Mammary epithelial cell (primary cell): Measurements from ENCODE around the gene CD200R1L.

Experiments used
- EZH2 ChIP-seq: IDR thresholded peaks from 2 replicates; pipeline ENCODE4 v1.6.1; 2012; ENCODE audit warnings: low read length, inconsistent platforms, borderline replicate concordance
- TF ChIP-seq, protein P1 (sequence below), 2 donors: IDR thresholded peaks in 1 of 2; conservative IDR thresholded peaks in 1 of 2; 2 replicates each; pipeline ENCODE4 v1.5.1; 2011 to 2012; ENCODE audit warnings: inconsistent platforms in 2 of 2, low read length in 2 of 2, mild to moderate bottlenecking in 2 of 2, control low read depth in 1 of 2, low read depth in 1 of 2; ENCODE audit not compliant: insufficient read depth in 1 of 2; ENCODE audit errors: extremely low read depth in 1 of 2

DNA sequence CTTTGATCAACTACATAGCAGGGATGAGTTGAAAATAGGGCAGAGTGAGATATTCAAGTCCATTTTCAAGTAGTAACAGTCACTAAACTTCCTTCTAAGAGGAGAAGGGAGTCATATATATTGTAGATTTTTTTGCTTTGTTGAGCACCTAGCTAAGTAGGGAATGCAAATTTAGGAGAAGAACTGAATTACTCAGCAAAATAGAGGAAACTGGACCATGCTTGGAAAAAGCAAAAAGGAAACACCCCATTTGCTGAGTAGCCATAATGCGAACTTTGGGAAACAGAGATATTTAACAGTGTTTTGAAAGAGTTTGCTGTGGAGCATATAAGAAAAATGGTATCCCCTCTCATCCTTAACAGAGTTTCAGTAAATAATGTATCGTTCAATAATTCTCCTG lies 54.9 kb downstream of the CD200R1L start:
- TF ChIP-seq, protein P1, sequence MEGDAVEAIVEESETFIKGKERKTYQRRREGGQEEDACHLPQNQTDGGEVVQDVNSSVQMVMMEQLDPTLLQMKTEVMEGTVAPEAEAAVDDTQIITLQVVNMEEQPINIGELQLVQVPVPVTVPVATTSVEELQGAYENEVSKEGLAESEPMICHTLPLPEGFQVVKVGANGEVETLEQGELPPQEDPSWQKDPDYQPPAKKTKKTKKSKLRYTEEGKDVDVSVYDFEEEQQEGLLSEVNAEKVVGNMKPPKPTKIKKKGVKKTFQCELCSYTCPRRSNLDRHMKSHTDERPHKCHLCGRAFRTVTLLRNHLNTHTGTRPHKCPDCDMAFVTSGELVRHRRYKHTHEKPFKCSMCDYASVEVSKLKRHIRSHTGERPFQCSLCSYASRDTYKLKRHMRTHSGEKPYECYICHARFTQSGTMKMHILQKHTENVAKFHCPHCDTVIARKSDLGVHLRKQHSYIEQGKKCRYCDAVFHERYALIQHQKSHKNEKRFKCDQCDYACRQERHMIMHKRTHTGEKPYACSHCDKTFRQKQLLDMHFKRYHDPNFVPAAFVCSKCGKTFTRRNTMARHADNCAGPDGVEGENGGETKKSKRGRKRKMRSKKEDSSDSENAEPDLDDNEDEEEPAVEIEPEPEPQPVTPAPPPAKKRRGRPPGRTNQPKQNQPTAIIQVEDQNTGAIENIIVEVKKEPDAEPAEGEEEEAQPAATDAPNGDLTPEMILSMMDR (conservative IDR thresholded peaks at IDR 0.05 in 1 of 2, IDR thresholded peaks at IDR 0.05 in 1 of 2; ENCODE audit: extremely low read depth in 1 of 2, insufficient read depth in 1 of 2, low read depth in 1 of 2, low read length in 2 of 2), result no peak
- TF ChIP-seq EZH2, result no peak
